H9 (cell line): ENCODE data around the gene PLCH1. TPM values are rescaled to one million over a fixed set of nuclear protein-coding genes. Genes with fewer than 3 reads are reported as not detected.

ENCODE experiments used
- DNase-seq: peaks from one replicate; pipeline ENCODE4 v3.0.0-alpha.2; 2017
- H2AFZ ChIP-seq: one replicate; pipeline ENCODE4 v1.6.1; 2013; ENCODE audit warnings: mild to moderate bottlenecking, low read length, control low read depth, moderate library complexity
- H2AK5ac ChIP-seq: 2 replicates; pipeline ENCODE4 v1.6.1; 2013; ENCODE audit warnings: low read length, control low read depth, mixed read lengths; ENCODE audit not compliant: insufficient read length
- H2BK120ac ChIP-seq: one replicate; pipeline ENCODE4 v1.6.1; 2013; ENCODE audit warnings: low read depth, mild to moderate bottlenecking, low read length, control low read depth, inconsistent platforms; ENCODE audit not compliant: poor library complexity, severe bottlenecking
- H2BK12ac ChIP-seq: 2 replicates; pipeline ENCODE4 v1.6.1; 2013; ENCODE audit warnings: low read length, control low read depth, mixed read lengths, low read depth; ENCODE audit not compliant: insufficient read length
- H2BK15ac ChIP-seq: 2 replicates; pipeline ENCODE4 v1.6.1; 2013; ENCODE audit warnings: low read depth, low read length, control low read depth
- H2BK20ac ChIP-seq: one replicate; pipeline ENCODE4 v1.6.1; 2013; ENCODE audit warnings: low read depth, mild to moderate bottlenecking, low read length, control low read depth, inconsistent platforms; ENCODE audit not compliant: poor library complexity, severe bottlenecking
- H2BK5ac ChIP-seq: 2 replicates; pipeline ENCODE4 v1.6.1; 2013; ENCODE audit warnings: low read length, control low read depth, mixed read lengths; ENCODE audit not compliant: insufficient read length
- H3K14ac ChIP-seq: 2 replicates; pipeline ENCODE4 v1.6.1; 2013; ENCODE audit warnings: low read length, control low read depth; ENCODE audit not compliant: insufficient read depth
- H3K18ac ChIP-seq: 2 replicates; pipeline ENCODE4 v1.6.1; 2013; ENCODE audit warnings: low read depth, mild to moderate bottlenecking, mixed read lengths, low read length, control low read depth; ENCODE audit not compliant: insufficient read length
- H3K23ac ChIP-seq: 2 replicates; pipeline ENCODE4 v1.6.1; 2013; ENCODE audit warnings: low read length, control low read depth, mixed read lengths, low read depth; ENCODE audit not compliant: insufficient read length
- H3K23me2 ChIP-seq: 2 replicates; pipeline ENCODE4 v1.6.1; 2013; ENCODE audit warnings: low read depth, mild to moderate bottlenecking, mixed read lengths, low read length, control low read depth; ENCODE audit not compliant: insufficient read length, poor library complexity, severe bottlenecking
- H3K27ac ChIP-seq: 2 replicates; pipeline ENCODE4 v1.5.1; 2013; ENCODE audit warnings: low read length, control low read depth, mixed read lengths, low read depth; ENCODE audit not compliant: insufficient read length
- H3K27me3 ChIP-seq: 2 replicates; pipeline ENCODE4 v1.6.1; 2013; ENCODE audit warnings: low read length, control low read depth, inconsistent platforms; ENCODE audit not compliant: insufficient read depth
- H3K4ac ChIP-seq: 2 replicates; pipeline ENCODE4 v1.6.1; 2013; ENCODE audit warnings: low read depth, mild to moderate bottlenecking, control low read depth, inconsistent platforms, low read length, moderate library complexity
- H3K4me1 ChIP-seq: 2 replicates; pipeline ENCODE4 v1.6.1; 2013; ENCODE audit warnings: low read length, control low read depth, inconsistent platforms; ENCODE audit not compliant: insufficient read depth
- H3K4me2 ChIP-seq: 2 replicates; pipeline ENCODE4 v1.6.1; 2013; ENCODE audit warnings: low read length, control low read depth, mixed read lengths; ENCODE audit not compliant: insufficient read length, insufficient read depth
- H3K56ac ChIP-seq: 2 replicates; pipeline ENCODE4 v1.6.1; 2013; ENCODE audit warnings: low read depth, mild to moderate bottlenecking, mixed read lengths, low read length, control low read depth; ENCODE audit not compliant: insufficient read length
- H3K79me1 ChIP-seq: 2 replicates; pipeline ENCODE4 v1.6.1; 2013; ENCODE audit warnings: low read depth, mild to moderate bottlenecking, moderate library complexity, low read length, control low read depth, inconsistent platforms; ENCODE audit not compliant: insufficient read depth, poor library complexity, severe bottlenecking
- H3K79me2 ChIP-seq: 2 replicates; pipeline ENCODE4 v1.6.1; 2013; ENCODE audit warnings: low read length, control low read depth, inconsistent platforms; ENCODE audit not compliant: insufficient read depth
- H3K9ac ChIP-seq: 2 replicates; pipeline ENCODE4 v1.6.1; 2013; ENCODE audit warnings: low read length, control low read depth, mixed read lengths; ENCODE audit not compliant: insufficient read length; ENCODE audit errors: extremely low read depth
- H3K9me3 ChIP-seq: one replicate; pipeline ENCODE4 v1.6.1; 2013; ENCODE audit warnings: low read depth, low read length, inconsistent platforms; ENCODE audit not compliant: control insufficient read depth
- H3T11ph ChIP-seq: one replicate; pipeline ENCODE4 v1.6.1; 2013; ENCODE audit warnings: mild to moderate bottlenecking, low read length, control low read depth, inconsistent platforms
- H4K20me1 ChIP-seq: one replicate; pipeline ENCODE4 v1.6.1; 2013; ENCODE audit not compliant: control insufficient read depth, insufficient read length, insufficient read depth
- H4K5ac ChIP-seq: 2 replicates; pipeline ENCODE4 v1.6.1; 2013; ENCODE audit warnings: low read depth, mild to moderate bottlenecking, mixed read lengths, low read length, control low read depth; ENCODE audit not compliant: insufficient read length
- H4K8ac ChIP-seq: replicated peaks from 2 replicates; pipeline ENCODE4 v1.6.1; 2013; ENCODE audit warnings: low read length, control low read depth, mixed read lengths, low read depth; ENCODE audit not compliant: insufficient read length
- H4K91ac ChIP-seq: 2 replicates; pipeline ENCODE4 v1.6.1; 2013; ENCODE audit warnings: low read depth, mild to moderate bottlenecking, moderate library complexity, mixed read lengths, low read length, control low read depth; ENCODE audit not compliant: insufficient read length
- H3K27ac Mint-ChIP-seq, 3 experiments: 2 replicates in 2 of 3; 3 replicates in 1 of 3; pipeline ENCODE4 v1.8.0; 2020 to 2021; ENCODE audit warnings: mixed read lengths in 3 of 3, mild to moderate bottlenecking in 1 of 3, moderate library complexity in 1 of 3
- H3K27me3 Mint-ChIP-seq: 2 replicates; pipeline ENCODE4 v1.8.0; 2021; ENCODE audit warnings: low read depth, mild to moderate bottlenecking, moderate library complexity, mixed read lengths
- H3K36me3 Mint-ChIP-seq, 3 experiments: 2 replicates in 2 of 3; 3 replicates in 1 of 3; pipeline ENCODE4 v1.8.0; 2020 to 2021; ENCODE audit warnings: low read depth in 3 of 3, mixed read lengths in 3 of 3; ENCODE audit not compliant: insufficient read depth in 1 of 3
- H3K4me1 Mint-ChIP-seq, 2 experiments: 2 replicates each; pipeline ENCODE4 v1.8.0; 2020; ENCODE audit warnings: mixed read lengths in 2 of 2
- H3K4me3 Mint-ChIP-seq, 2 experiments: 2 replicates in 1 of 2; 3 replicates in 1 of 2; pipeline ENCODE4 v1.8.0; 2020 to 2021; ENCODE audit warnings: mild to moderate bottlenecking in 2 of 2, mixed read lengths in 2 of 2, moderate library complexity in 1 of 2
- H3K9me3 Mint-ChIP-seq, 2 experiments: 2 replicates in 1 of 2; 3 replicates in 1 of 2; pipeline ENCODE4 v1.8.0; 2020; ENCODE audit warnings: mild to moderate bottlenecking in 2 of 2, mixed read lengths in 2 of 2, moderate library complexity in 1 of 2
- CTCF ChIP-seq: fragments of 200-600 bp; sonication (generic); conservative IDR thresholded peaks from 3 replicates; pipeline ENCODE4 v1.8.0; 2021; ENCODE audit warnings: antibody characterized with exemption, mild to moderate bottlenecking
- WGBS: extraction: QIAGEN DNeasy Blood & Tissue Kit; methylation state at CpG from one replicate; pipeline ENCODE4 v1.1.7; 2013; ENCODE audit warnings: missing lambda C conversion rate, low lambda C conversion rate, mixed read lengths; ENCODE audit not compliant: insufficient read length; ENCODE audit errors: extremely low coverage; 5-methylcytosine and 5-hydroxymethylcytosine counted together
- total RNA-seq: library from RNA; stranded (reverse); gene quantifications from 2 replicates; pipeline ENCODE4 v1.2.1, GENCODE V29; 2021

Gene PLCH1
- total RNA-seq, 1 experiment from 2014 or later: 19.0 TPM

GRCh38 chr3:155701882-155702465 lies 42.9 kb downstream of the PLCH1 start:
- H3K4me2 ChIP-seq: no peak overlapping the region

More at GRCh38 chr3:155701882-155702465, 42.9 kb downstream of the PLCH1 start:
- TF ChIP-seq CTCF: peak; percentile 85
- no CpG with 5 or more reads among the region's 5 CpGs for WGBS
- Histone ChIP-seq H3K14ac (no peak overlapping the region), H2AK5ac (no peak overlapping the region), H3K9ac (no peak overlapping the region), H3K23ac (no peak overlapping the region), H3T11ph (no peak overlapping the region), H3K27ac (no peak overlapping the region), H3K9me3 (no peaks in the 10 kb centered on the region), H2BK5ac (no peak overlapping the region), H3K79me1 (no peaks in the 10 kb centered on the region), H3K56ac (no peak overlapping the region), H3K18ac (no peak overlapping the region), H2BK12ac (no peak overlapping the region), H2AFZ (no peak overlapping the region), H4K91ac (no peak overlapping the region), H4K8ac (no peak overlapping the region), H2BK20ac (no peak overlapping the region), H3K4ac (no peak overlapping the region), H3K27me3 (no peaks in the 10 kb centered on the region), H4K20me1 (no peaks in the 10 kb centered on the region), H2BK120ac (no peak overlapping the region), H3K23me2 (no peaks in the 10 kb centered on the region), H2BK15ac (no peak overlapping the region), H4K5ac (no peak overlapping the region), H3K4me1 (no peaks in the 10 kb centered on the region), H3K79me2 (peaks cover 2% of the 10 kb centered on the region; the same call in 1 of the 2 replicates)
- Mint-ChIP-seq H3K27ac (no peak overlapping the region), H3K27me3 (no peaks in the 10 kb centered on the region), H3K36me3 (peaks cover 0 to 2% (median 0%) of the 10 kb centered on the region in 3 experiments; a peak in 3 of 7 replicates), H3K4me3 (no peak overlapping the region), H3K9me3 (no peaks in the 10 kb centered on the region), H3K4me1 (peaks cover 22 to 24% of the 10 kb centered on the region in 2 experiments)
- no peak for DNase-seq
